HG03159 (cell line): ENCODE data around the gene NOS2.
"Not testable (repeated sequence)": the region's sequence is repeated elsewhere in the genome, so short reads cannot be mapped to it uniquely, and the experiment has no call there.

Experiments
- ATAC-seq: cut with Tn5 transposase; IDR thresholded peaks from one replicate; pipeline ENCODE4 v1.9.1; 2021; ENCODE audit warnings: mild to moderate bottlenecking, moderate library complexity; ENCODE audit not compliant: unreplicated experiment

Gene NOS2

DNA sequence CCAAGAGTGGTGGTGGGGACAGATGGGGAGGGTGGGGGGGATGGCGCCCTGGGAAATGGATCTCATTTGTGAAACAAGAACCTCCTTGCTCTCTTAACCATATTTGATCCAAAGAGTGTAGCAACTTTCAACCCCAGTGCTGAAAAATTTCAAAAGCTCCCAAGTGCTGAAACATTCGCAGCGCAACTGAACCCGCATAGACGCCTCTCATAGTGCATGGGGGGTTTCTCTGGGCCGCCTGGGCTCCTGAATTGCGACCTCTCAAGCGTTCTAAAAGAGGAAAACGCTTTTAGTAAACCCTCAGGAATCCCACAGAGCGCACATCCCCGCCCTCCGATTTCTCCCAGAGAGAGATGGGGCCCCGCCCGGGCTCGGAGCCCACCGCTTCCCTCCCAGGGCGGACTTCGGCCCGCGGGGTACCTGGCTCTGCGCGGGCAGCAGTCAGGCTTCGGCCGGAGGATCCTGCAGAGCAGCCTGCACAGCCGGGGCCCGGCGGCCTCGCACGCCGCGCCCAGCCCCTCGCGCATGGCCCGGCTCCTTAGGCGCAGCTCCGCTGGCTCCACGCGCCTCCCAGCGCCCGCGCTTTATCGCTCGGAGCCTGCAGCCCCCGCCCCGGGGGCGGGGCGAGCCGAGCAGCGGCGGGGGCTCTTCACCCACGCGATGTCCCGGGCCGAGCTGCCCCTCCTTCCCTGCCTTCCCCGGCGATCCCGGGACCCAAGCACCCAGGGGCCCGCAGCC is 7.0 kb downstream of the NOS2 start:
- ATAC-seq = no peak

DNA sequence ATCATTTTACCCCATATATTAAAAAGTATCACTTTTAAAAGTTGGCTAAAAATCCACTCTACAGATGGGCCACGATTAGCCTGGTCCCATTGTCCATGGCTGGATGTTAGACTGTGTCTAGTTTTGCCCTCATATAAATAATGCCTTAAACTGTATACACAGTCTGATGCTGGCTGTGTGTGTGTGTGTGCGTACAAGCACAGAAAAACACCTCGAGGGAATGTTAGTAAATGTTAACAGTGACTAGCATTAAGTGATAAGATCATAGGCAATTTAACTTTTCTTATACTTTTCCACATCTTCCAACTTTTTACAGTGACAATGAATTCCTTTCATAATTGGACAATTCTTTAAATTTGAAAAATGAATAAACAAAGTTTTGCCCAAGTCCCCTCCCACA is 8.2 kb downstream of the NOS2 start:
- no peak for ATAC-seq

DNA sequence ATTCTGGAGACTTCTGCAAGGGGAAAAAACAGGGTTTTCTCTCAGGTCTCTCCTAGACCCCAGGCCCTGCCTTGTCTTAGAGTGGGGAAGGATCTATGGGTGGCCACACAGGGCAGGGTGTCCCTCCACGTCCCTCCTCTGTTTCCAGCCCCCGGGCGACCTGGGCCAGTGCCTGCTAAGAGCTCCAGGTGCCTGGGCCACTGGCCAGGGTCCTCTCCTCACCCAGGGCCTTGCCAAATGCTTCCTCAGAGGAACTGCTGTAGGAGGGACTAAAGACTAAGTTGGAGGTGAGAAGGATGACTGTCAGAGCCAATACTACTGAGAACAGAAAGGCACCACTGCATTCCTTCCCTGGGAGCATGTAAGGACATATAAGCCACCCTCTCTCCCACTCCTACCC is 11.4 kb downstream of the NOS2 start:
- ATAC-seq = no peak

DNA sequence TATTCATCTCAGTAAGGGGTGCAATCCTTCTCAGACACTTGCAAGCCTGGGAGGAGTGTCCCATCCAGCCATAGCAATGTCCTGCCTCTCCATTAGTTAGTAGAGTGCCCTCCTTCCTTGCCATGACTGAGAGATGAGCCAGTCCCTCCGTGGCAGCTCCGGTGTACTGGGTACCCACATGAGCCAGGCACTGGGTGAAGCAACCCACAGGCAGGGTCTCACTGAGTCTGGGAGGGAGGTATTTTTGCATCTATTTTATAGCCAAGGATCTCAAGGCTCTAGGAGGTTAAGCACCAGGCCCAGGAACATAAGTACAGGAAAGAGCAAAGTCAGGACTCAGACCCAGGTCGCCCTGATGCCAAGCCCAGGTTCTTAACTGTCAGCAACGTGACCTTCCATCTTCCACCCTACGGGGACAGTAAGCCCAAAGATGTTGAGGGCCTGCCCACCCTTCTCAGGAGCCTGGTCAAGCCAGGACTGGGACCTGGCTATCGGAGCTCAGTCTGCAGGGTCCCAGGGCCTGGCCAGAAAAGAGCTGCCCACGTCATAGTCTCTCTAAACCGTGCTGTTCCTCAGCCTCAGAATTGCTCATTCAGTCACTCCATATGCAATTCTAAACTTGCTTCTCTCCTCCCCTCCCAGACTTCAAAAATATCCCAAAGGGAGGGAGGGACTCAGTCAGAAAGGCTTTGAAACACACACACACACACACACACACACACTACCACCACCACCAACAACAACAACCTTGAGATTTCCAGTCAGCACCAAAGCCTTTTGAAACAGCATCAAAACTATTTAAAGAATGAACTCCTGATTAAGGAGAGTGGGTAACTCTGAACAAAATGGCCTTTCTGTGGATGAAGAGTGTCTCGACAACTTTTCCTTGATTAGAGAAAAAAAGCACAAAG is 16.6 kb downstream of the NOS2 start:
- ATAC-seq = no peak

GRCh38 chr17:27782791-27783206 is 17.5 kb downstream of the NOS2 start:
- ATAC-seq = no peak

GRCh38 chr17:27780828-27781404 is 19.4 kb downstream of the NOS2 start:
- ATAC-seq = no peak

GRCh38 chr17:27780092-27780827 is 20.1 kb downstream of the NOS2 start:
- ATAC-seq = no peak

DNA sequence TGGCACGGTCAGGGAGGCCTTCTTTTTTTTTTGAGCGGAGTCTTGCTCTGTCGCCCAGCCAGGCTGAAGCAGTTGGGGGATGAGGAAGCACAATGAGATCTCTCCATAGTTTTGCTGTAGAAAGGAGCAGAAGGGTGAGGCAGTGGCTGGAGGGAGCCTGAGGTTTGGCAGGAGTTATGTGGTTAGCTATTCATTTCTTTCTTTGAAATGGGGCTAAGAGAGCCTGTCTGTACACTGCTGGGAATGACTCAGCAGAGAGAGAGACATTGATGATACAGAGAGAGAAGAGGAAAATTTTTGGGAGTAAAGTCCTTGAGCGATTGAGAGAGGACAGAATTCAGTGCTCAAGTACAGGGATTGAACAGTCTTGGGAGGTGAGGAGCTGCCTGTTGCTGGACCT is 22.1 kb downstream of the NOS2 start:
- ATAC-seq = no peak

- ATAC-seq = no peak
Observed at GRCh38 chr17:27776882-27777624, 23.3 kb downstream of the NOS2 start.

DNA sequence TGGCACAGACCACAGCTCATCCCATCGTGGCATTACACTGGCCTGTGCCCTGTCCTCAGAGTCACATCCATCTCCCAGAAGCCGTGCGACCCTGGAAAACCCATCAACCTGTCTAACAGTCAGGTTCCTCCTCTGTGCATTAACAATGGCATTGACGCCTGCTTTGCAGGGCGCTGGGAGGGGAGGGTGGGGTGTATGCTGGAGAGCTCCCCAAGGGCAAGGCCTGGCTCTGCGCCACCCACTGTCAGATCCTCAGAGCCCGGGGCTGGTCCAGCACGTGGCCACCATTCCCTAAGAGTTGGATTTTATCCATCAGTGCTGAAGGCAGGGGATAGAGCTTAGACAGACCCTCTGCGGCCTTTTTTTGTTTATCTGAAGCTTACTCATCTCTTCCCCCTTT is 28.7 kb downstream of the NOS2 start:
- ATAC-seq = no peak

- no peak for ATAC-seq
Observed at GRCh38 chr17:27770877-27771276, 29.5 kb downstream of the NOS2 start.

- no peak for ATAC-seq
Observed at GRCh38 chr17:27768858-27769410, 31.4 kb downstream of the NOS2 start.

GRCh38 chr17:27766438-27766837 is 33.9 kb downstream of the NOS2 start:
- no peak for ATAC-seq

GRCh38 chr17:27765353-27765752 is 35.0 kb downstream of the NOS2 start:
- no peak for ATAC-seq

DNA sequence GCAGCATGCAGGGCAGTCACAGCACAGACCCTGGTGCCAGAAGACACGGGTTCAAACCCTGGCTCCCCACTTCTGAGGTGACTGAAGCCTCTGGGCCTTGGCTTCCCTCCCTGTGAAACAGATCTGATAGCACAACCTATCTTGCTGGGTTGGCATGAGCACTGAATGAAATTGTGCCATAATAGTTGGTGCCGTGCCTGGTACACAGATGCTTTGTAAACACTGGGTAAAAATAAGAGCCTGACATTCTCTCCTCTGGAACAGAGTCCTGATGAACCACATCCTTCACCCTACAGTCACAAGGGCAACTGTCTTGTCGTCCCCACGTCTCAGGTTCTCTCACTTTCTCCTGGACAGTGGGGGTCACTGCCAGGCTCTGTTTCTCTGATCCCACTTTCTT is 35.7 kb downstream of the NOS2 start:
- no peak for ATAC-seq

DNA sequence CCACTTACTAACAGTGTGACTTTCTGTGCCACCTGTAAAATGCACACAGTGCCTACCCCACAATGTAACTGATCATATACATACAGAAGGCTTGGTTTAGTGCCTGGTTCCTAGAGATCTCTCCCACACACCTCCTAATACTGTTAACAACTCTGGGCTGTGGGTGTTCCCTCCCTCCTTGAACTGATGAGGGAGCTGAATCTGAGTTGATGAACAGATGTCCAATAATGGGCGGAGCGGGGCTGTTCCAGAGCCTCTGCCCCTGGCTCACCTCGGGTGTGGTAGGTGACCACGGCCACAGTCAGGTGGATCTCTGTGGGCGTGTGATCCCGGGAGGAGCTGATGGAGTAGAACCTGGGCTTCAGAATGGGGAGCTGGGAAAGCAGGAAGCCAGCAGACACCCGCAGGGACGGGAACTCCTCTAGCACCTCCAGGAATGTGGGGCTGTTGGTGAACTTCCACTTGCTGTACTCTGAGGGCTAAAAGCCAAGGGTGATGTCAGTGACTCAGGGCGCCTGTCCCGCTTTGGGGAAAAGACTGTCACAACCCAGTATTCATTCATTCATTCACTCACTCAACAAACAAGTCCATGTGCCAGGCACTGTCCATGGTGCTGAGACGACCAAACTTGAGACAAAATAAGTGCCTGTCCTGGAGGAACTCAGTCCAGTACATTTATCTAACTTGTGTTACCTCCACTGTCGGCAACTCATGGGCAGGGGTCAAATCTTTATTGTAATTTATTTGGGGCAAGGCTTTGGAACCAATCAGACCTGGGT is 37.6 kb downstream of the NOS2 start:
- no peak for ATAC-seq

DNA sequence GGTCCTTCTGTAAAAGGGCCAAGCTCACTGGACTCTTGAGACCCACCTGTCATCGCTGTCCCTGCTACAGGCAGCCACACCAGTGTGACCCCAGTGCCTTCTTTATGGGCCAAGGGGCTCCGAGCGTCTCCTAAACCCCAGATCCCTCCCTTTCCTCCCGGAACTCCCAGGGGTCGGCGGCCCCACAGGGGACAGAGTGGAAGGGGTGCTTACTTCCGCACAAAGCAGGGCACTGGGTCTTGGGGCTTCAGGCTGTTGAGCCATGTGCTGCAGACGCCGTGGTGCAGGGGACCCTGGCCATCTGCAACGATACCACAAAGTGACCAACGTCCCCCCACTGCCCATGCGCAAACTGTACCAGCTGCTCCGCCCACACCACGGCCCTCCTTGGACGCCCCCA is 39.4 kb downstream of the NOS2 start:
- not testable (repeated sequence) for ATAC-seq

- ATAC-seq = no peak
Observed at GRCh38 chr17:27760069-27760885, 40.1 kb downstream of the NOS2 start.

DNA sequence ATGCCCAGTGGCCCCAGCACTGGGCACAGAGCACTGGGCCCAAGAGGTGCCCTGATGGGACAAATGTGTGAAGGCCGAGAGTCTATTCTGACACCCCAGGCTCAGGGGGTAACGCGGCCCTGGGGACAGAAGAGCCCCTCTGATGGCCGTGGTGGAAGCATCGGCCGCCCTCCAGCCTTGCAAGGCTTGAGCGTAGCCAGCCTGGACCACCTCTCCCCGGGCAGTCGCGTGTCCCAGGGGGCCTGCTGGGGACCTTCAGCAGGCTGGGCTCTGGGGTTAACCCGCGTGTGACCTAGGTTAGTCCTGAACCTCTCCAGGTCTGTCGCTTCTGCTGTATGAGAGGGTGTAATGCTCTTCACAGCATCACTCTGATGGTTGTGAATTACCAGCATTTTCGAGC is 40.8 kb downstream of the NOS2 start:
- no peak for ATAC-seq
